ENCODE results near the gene VPS26A.

The VPS26A gene

GRCh38 chr10:69145864-69146263 is 21.9 kb downstream of the VPS26A start:
- ATAC-seq (ENCODE audit: insufficient read depth, low read depth) (no peak), DNase-seq (no peak)
- no peak overlapping the region for H3K4me3 ChIP-seq (ENCODE audit: low read depth in 1 of 2, low read length in 2 of 2)
- peaks cover 16% of the 10 kb centered on the region; the same call in 1 of the 2 replicates for H4K20me1 ChIP-seq (ENCODE audit: insufficient read depth, low read length)
- H2AFZ ChIP-seq (ENCODE audit: low read depth, low read length): no peak overlapping the region
- TF ChIP-seq EZH2 (IDR thresholded peaks at IDR 0.05; ENCODE audit: borderline replicate concordance, low read depth, low read length, severe bottlenecking) (no peak), CTCF (IDR thresholded peaks at IDR 0.05; ENCODE audit: borderline replicate concordance, extremely low read depth, low read length, poor library complexity, severe bottlenecking) (no peak)
- H3K79me2 ChIP-seq (ENCODE audit: insufficient read depth, low read length): peaks cover 85% of the 10 kb centered on the region
- no peaks in the 10 kb centered on the region for H3K27me3 ChIP-seq (ENCODE audit: insufficient read depth, low read length, poor library complexity)
- no peak overlapping the region for H3K9ac ChIP-seq (ENCODE audit: low read depth, low read length)
- no peaks in the 10 kb centered on the region for H3K9me3 ChIP-seq (ENCODE audit: insufficient read depth, low read length, severe bottlenecking)
- no peak overlapping the region for H3K4me2 ChIP-seq (ENCODE audit: insufficient read depth, low read length)
- H3K27ac ChIP-seq (ENCODE audit: low read length): no peak overlapping the region
- peaks cover 5% of the 10 kb centered on the region; the same call in 1 of the 2 replicates for H3K36me3 ChIP-seq (ENCODE audit: insufficient read depth, low read length)
- H3K4me1 ChIP-seq (ENCODE audit: insufficient read depth, low read length): no peaks in the 10 kb centered on the region

DNA sequence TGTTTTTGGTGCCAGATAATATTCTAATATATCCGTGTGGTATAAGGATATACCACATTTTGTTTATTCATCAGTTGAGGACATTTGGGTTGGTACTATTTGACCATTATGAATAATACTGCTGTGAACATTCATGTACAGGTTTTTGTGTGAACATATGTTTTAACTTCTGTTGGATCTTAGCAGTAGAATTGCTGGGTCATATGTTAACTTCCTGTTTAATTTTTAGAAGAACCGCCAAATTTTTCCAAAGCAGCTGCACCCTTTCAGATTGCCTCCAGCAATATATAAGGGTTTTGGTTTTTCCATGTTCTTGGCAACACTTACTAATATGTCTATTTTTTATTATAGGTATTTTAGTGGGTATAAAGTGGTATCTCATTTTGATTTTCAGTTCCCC is 22.8 kb downstream of the VPS26A start:
- no peaks in the 10 kb centered on the region for H3K9me3 ChIP-seq (ENCODE audit: insufficient read depth, low read length, severe bottlenecking)
- no peak for TF ChIP-seq EZH2 (IDR thresholded peaks at IDR 0.05; ENCODE audit: borderline replicate concordance, low read depth, low read length, severe bottlenecking)
- TF ChIP-seq CTCF (IDR thresholded peaks at IDR 0.05; ENCODE audit: borderline replicate concordance, extremely low read depth, low read length, poor library complexity, severe bottlenecking): no peak
- no peaks in the 10 kb centered on the region; the same call in 1 of the 2 replicates for H3K36me3 ChIP-seq (ENCODE audit: insufficient read depth, low read length)
- no peak for ATAC-seq (ENCODE audit: insufficient read depth, low read depth)
- H3K27me3 ChIP-seq (ENCODE audit: insufficient read depth, low read length, poor library complexity): no peaks in the 10 kb centered on the region
- H3K4me2 ChIP-seq (ENCODE audit: insufficient read depth, low read length): no peak overlapping the region
- H3K9ac ChIP-seq (ENCODE audit: low read depth, low read length): no peak overlapping the region
- no peak overlapping the region for H2AFZ ChIP-seq (ENCODE audit: low read depth, low read length)
- H3K79me2 ChIP-seq (ENCODE audit: insufficient read depth, low read length): peaks cover 82% of the 10 kb centered on the region
- H3K4me1 ChIP-seq (ENCODE audit: insufficient read depth, low read length): no peaks in the 10 kb centered on the region
- H4K20me1 ChIP-seq (ENCODE audit: insufficient read depth, low read length): peaks cover 15% of the 10 kb centered on the region; the same call in 1 of the 2 replicates
- DNase-seq: no peak
- H3K27ac ChIP-seq (ENCODE audit: low read length): no peak overlapping the region
- no peak overlapping the region for H3K4me3 ChIP-seq (ENCODE audit: low read depth in 1 of 2, low read length in 2 of 2)

- Histone ChIP-seq H3K36me3 (ENCODE audit: insufficient read depth, low read length) (no peaks in the 10 kb centered on the region), H3K27me3 (ENCODE audit: insufficient read depth, low read length, poor library complexity) (no peaks in the 10 kb centered on the region), H3K4me2 (ENCODE audit: insufficient read depth, low read length) (no peak overlapping the region), H3K27ac (ENCODE audit: low read length) (no peak overlapping the region), H3K9me3 (ENCODE audit: insufficient read depth, low read length, severe bottlenecking) (no peaks in the 10 kb centered on the region), H3K4me3 (ENCODE audit: low read depth in 1 of 2, low read length in 2 of 2) (no peak overlapping the region), H3K9ac (ENCODE audit: low read depth, low read length) (no peak overlapping the region), H2AFZ (ENCODE audit: low read depth, low read length) (no peak overlapping the region), H4K20me1 (ENCODE audit: insufficient read depth, low read length) (peaks cover 3% of the 10 kb centered on the region; the same call in 1 of the 2 replicates), H3K79me2 (ENCODE audit: insufficient read depth, low read length) (peaks cover 61% of the 10 kb centered on the region), H3K4me1 (ENCODE audit: insufficient read depth, low read length) (no peaks in the 10 kb centered on the region)
- no peak for ATAC-seq (ENCODE audit: insufficient read depth, low read depth)
- no peak for TF ChIP-seq EZH2 (IDR thresholded peaks at IDR 0.05; ENCODE audit: borderline replicate concordance, low read depth, low read length, severe bottlenecking)
- no peak for TF ChIP-seq CTCF (IDR thresholded peaks at IDR 0.05; ENCODE audit: borderline replicate concordance, extremely low read depth, low read length, poor library complexity, severe bottlenecking)
- no peak for DNase-seq
Measured at GRCh38 chr10:69151984-69152383, 28.0 kb downstream of the VPS26A start.

GRCh38 chr10:69153227-69153626 is 29.2 kb downstream of the VPS26A start:
- Histone ChIP-seq H3K27me3 (ENCODE audit: insufficient read depth, low read length, poor library complexity) (no peaks in the 10 kb centered on the region), H3K4me2 (ENCODE audit: insufficient read depth, low read length) (no peak overlapping the region), H4K20me1 (ENCODE audit: insufficient read depth, low read length) (peaks cover 3% of the 10 kb centered on the region; the same call in 1 of the 2 replicates), H3K9me3 (ENCODE audit: insufficient read depth, low read length, severe bottlenecking) (no peaks in the 10 kb centered on the region), H3K4me3 (ENCODE audit: low read depth in 1 of 2, low read length in 2 of 2) (no peak overlapping the region), H3K9ac (ENCODE audit: low read depth, low read length) (no peak overlapping the region), H3K27ac (ENCODE audit: low read length) (no peak overlapping the region), H3K4me1 (ENCODE audit: insufficient read depth, low read length) (no peaks in the 10 kb centered on the region), H3K36me3 (ENCODE audit: insufficient read depth, low read length) (peaks cover 11% of the 10 kb centered on the region), H3K79me2 (ENCODE audit: insufficient read depth, low read length) (peaks cover 49% of the 10 kb centered on the region), H2AFZ (ENCODE audit: low read depth, low read length) (no peak overlapping the region)
- TF ChIP-seq EZH2 (IDR thresholded peaks at IDR 0.05; ENCODE audit: borderline replicate concordance, low read depth, low read length, severe bottlenecking) (no peak), CTCF (IDR thresholded peaks at IDR 0.05; ENCODE audit: borderline replicate concordance, extremely low read depth, low read length, poor library complexity, severe bottlenecking) (no peak)
- DNase-seq: no peak
- ATAC-seq (ENCODE audit: insufficient read depth, low read depth): no peak

All from DND-41 (cell line).